Loucy (cell line): Measurements from ENCODE around the gene PARK7.

ENCODE experiments used
- H2AFZ ChIP-seq: fragments of 200-600 bp; sonication (generic); 2 replicates; pipeline ENCODE4 v1.6.0; 2016; ENCODE audit warnings: antibody characterized with exemption, mild to moderate bottlenecking, low read length, moderate library complexity
- H3F3A ChIP-seq: fragments of 200-600 bp; 2 replicates; pipeline ENCODE4 v1.6.0; 2016; ENCODE audit warnings: antibody characterized with exemption, low read depth, mild to moderate bottlenecking
- H3K27me3 ChIP-seq: fragments of 200-600 bp; sonication (generic); 2 replicates; pipeline ENCODE4 v1.6.1; 2014; ENCODE audit warnings: low read length, mild to moderate bottlenecking; ENCODE audit not compliant: insufficient read depth, poor library complexity, severe bottlenecking
- H3K36me3 ChIP-seq: fragments of 200-600 bp; sonication (generic); 2 replicates; pipeline ENCODE4 v1.6.1; 2016; ENCODE audit warnings: low read length; ENCODE audit not compliant: insufficient read depth
- H3K4me1 ChIP-seq: fragments of 200-600 bp; sonication (generic); 2 replicates; pipeline ENCODE4 v1.5.1; 2014; ENCODE audit warnings: low read length, mild to moderate bottlenecking; ENCODE audit not compliant: insufficient read depth, poor library complexity, severe bottlenecking
- H3K4me2 ChIP-seq: fragments of 200-600 bp; sonication (generic); 2 replicates; pipeline ENCODE4 v1.6.0; 2014; ENCODE audit warnings: antibody characterized with exemption, low read length, low read depth, mild to moderate bottlenecking; ENCODE audit not compliant: poor library complexity, severe bottlenecking
- H3K4me3 ChIP-seq: fragments of 200-600 bp; sonication (generic); 2 replicates; pipeline ENCODE4 v1.5.1; 2014; ENCODE audit warnings: low read length, mild to moderate bottlenecking, mixed read lengths; ENCODE audit not compliant: poor library complexity, severe bottlenecking
- H3K79me2 ChIP-seq: fragments of 200-600 bp; sonication (generic); 2 replicates; pipeline ENCODE4 v1.6.1; 2014; ENCODE audit warnings: low read length; ENCODE audit not compliant: insufficient read depth
- H3K9ac ChIP-seq: fragments of 200-600 bp; sonication (generic); 2 replicates; pipeline ENCODE4 v1.6.0; 2014; ENCODE audit warnings: mild to moderate bottlenecking, low read depth, low read length, moderate library complexity; ENCODE audit not compliant: poor library complexity, severe bottlenecking
- H3K9me2 ChIP-seq: fragments of 200-600 bp; sonication (generic); replicated peaks from 2 replicates; pipeline ENCODE4 v1.6.1; 2016; ENCODE audit warnings: low read depth, low read length, mixed read lengths
- H3K9me3 ChIP-seq: fragments of 200-600 bp; sonication (generic); 2 replicates; pipeline ENCODE4 v1.6.1; 2014; ENCODE audit warnings: mild to moderate bottlenecking, antibody characterized with exemption, low read length, low read depth; ENCODE audit not compliant: insufficient read depth
- H4K20me1 ChIP-seq: fragments of 200-600 bp; sonication (generic); 2 replicates; pipeline ENCODE4 v1.6.0; 2014; ENCODE audit warnings: antibody characterized with exemption, low read length, mild to moderate bottlenecking; ENCODE audit not compliant: insufficient read depth, poor library complexity, severe bottlenecking
- EZH2phosphoT487 ChIP-seq: fragments of 200-600 bp; IDR thresholded peaks from 2 replicates; pipeline ENCODE4 v1.6.1; 2018; ENCODE audit warnings: antibody characterized with exemption, mild to moderate bottlenecking, moderate library complexity, borderline replicate concordance
- TF ChIP-seq, protein P1 (sequence below): fragments of 200-600 bp; sonication (generic); conservative IDR thresholded peaks from 2 replicates; pipeline ENCODE4 v1.5.1; 2014; ENCODE audit warnings: mild to moderate bottlenecking, antibody characterized with exemption, low read length

The PARK7 gene

DNA sequence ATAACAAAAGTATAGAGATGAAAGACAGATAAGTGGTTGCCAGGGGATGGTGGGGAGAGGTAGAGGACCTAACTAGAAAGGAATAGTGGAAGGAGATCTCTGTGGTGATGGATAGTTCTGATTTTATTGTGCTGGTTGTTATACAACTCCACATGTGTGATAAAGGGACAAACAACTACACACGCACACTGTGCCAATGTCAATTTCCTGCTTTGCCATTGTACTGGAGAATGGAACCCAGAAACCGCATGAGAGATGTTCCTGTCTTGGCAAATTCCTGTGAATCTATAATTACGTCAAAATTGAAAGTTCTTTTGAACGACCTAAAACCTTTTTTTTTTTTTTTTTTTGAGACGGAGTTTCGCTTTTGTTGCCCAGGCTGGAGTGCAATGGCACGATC is 31.9 kb upstream of the PARK7 start:
- Histone ChIP-seq H2AFZ (no peak overlapping the region), H3K4me2 (no peak overlapping the region), H3K9me3 (no peaks in the 10 kb centered on the region), H3K36me3 (no peaks in the 10 kb centered on the region), H3K79me2 (no peaks in the 10 kb centered on the region), H3K9me2 (no peaks in the 10 kb centered on the region), H3F3A (no peaks in the 10 kb centered on the region), H3K9ac (no peak overlapping the region), H3K4me1 (peaks cover 22% of the 10 kb centered on the region), H4K20me1 (no peaks in the 10 kb centered on the region), H3K27me3 (no peaks in the 10 kb centered on the region), H3K4me3 (no peak overlapping the region)
- TF ChIP-seq EZH2phosphoT487 = no peak
- TF ChIP-seq, protein P1, sequence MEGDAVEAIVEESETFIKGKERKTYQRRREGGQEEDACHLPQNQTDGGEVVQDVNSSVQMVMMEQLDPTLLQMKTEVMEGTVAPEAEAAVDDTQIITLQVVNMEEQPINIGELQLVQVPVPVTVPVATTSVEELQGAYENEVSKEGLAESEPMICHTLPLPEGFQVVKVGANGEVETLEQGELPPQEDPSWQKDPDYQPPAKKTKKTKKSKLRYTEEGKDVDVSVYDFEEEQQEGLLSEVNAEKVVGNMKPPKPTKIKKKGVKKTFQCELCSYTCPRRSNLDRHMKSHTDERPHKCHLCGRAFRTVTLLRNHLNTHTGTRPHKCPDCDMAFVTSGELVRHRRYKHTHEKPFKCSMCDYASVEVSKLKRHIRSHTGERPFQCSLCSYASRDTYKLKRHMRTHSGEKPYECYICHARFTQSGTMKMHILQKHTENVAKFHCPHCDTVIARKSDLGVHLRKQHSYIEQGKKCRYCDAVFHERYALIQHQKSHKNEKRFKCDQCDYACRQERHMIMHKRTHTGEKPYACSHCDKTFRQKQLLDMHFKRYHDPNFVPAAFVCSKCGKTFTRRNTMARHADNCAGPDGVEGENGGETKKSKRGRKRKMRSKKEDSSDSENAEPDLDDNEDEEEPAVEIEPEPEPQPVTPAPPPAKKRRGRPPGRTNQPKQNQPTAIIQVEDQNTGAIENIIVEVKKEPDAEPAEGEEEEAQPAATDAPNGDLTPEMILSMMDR = no peak

DNA sequence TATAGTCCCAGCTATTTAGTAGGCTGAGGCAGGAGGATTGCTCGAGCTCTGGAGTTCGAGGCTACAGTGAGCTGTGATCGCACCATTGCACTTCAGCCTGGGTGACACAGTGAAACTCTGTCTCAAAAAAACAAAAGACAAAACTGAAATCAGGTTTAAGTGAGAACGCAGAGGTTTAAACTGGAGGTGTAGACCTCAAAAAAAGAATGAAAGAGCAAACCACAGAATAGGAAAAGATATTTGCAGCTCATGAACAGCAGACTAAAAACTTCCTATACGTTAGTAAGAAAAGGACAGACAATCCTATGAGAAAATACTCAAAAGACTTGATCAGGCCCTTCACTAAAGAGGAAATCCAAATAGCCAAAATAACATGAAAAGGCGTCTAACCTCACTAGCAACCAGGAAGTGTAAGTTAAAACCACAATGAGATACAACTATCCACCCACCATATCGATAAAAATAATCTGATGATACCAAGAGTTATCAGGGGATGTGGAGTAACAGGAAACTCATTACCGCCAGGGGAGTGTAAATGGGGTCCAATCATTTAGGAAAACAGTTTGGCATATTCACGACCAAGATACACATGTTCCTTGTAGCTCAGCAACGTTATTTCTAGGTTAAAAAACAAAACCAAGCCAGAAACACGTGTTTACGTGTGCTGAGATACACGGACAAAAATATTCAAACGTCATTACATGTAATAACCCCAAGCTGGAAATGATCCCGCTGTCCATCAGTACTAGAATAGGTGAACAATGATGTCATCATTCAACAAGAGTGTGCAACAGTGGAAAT is 30.7 kb upstream of the PARK7 start:
- no peaks in the 10 kb centered on the region for H3K9me3 ChIP-seq
- TF ChIP-seq, protein P1 = no peak
- TF ChIP-seq EZH2phosphoT487 = no peak
- peak overlapping the region; percentile 65 for H2AFZ ChIP-seq
- H3K79me2 ChIP-seq = no peaks in the 10 kb centered on the region
- no peaks in the 10 kb centered on the region for H3K27me3 ChIP-seq
- H3K9ac ChIP-seq = peak overlapping the region; percentile 13
- no peaks in the 10 kb centered on the region for H4K20me1 ChIP-seq
- no peaks in the 10 kb centered on the region for H3K9me2 ChIP-seq
- peaks cover 22% of the 10 kb centered on the region for H3K4me1 ChIP-seq
- H3K4me2 ChIP-seq = peak overlapping the region; percentile 81
- no peaks in the 10 kb centered on the region for H3F3A ChIP-seq
- H3K36me3 ChIP-seq = no peaks in the 10 kb centered on the region
- H3K4me3 ChIP-seq = peak overlapping the region; percentile 66

DNA sequence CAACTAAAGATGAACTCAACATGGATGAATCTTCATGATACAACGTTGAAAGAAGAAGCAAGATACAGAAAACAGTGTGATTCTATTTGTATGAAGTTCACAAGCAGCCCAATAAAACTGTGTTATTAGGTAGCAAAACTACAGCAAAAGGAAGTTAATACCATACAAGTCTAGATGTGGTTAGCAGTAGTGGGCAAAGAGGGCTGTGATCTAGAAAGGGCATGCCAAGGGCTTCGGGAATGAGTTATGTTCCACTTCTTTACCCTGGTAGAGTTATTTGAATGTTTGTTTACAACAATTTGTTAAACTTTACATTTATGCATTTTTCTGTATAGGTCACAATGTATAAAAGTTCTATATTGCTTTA is 30.1 kb upstream of the PARK7 start:
- H3K36me3 ChIP-seq = no peaks in the 10 kb centered on the region
- H3F3A ChIP-seq = no peaks in the 10 kb centered on the region
- no peaks in the 10 kb centered on the region for H3K9me2 ChIP-seq
- peak overlapping the region; percentile 13 for H3K9ac ChIP-seq
- no peak for TF ChIP-seq EZH2phosphoT487
- H3K4me1 ChIP-seq = peaks cover 22% of the 10 kb centered on the region
- H3K79me2 ChIP-seq = no peaks in the 10 kb centered on the region
- no peaks in the 10 kb centered on the region for H3K9me3 ChIP-seq
- peak overlapping the region; percentile 66 for H3K4me3 ChIP-seq
- H3K27me3 ChIP-seq = no peaks in the 10 kb centered on the region
- no peaks in the 10 kb centered on the region for H4K20me1 ChIP-seq
- peak overlapping the region; percentile 65 for H2AFZ ChIP-seq
- peak overlapping the region; percentile 81 for H3K4me2 ChIP-seq
